ENCODE data around the gene SCN2A.
"Not testable (repeated sequence)": the region's sequence is repeated elsewhere in the genome, so short reads cannot be mapped to it uniquely, and the experiment has no call there.

Gene SCN2A

DNA sequence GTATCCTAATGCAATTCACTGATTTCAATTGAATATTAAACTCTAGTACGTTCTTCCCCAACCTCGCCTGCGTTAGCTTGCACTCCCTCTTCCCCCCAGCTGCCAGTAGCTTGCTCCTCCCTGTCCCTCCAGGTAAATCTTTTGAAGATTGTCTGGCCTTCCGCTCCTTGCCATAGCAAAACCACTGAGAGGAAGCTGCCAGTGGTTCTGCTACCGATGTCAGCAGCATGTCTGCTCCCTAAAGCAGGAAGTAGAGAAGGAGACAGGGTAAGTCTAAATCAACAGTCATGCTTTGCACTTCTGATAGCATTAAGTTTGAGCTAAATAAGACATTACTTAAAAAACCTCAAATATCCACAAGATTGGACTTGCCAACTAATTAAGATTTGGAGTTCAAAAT, 89.1 kb downstream of the SCN2A start:
- no peak for DNase-seq (ENCODE audit: low read depth)

DNA sequence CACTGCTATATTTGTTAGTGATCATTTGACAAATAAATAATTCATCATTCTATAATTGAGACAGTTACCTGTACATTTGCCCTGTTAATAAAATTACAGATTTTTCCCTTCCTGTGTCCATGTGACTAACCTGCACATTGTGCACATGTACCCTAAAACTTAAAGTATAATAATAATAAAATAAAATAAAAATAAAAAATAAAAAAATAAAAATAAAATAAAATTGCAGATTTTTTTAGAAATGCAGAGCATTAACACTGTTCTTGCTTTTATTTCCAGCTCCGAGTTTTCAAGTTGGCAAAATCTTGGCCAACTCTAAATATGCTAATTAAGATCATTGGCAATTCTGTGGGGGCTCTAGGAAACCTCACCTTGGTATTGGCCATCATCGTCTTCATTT, 105.1 kb downstream of the SCN2A start:
- not testable (repeated sequence) for DNase-seq (ENCODE audit: low read depth)

DNA sequence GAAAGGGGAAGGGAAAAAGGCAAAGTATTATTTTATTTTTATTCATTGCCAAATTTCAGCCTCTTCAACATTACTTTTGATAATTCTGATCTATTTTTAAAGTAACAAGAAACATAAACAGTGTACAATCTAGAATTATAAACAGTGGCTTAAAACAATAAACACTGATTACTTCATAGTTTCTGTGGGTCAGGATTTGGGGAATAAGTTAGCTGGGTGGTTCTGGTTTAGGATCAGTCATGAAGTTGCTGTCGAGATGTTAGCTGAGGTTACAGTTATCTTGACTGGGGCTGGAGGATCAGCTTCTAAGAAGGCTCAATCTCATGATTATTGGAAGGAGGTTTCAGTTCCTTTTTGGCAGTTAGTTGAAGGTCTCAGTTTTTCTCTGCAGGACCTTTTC, 109.2 kb downstream of the SCN2A start:
- no peak for DNase-seq (ENCODE audit: low read depth)

DNA sequence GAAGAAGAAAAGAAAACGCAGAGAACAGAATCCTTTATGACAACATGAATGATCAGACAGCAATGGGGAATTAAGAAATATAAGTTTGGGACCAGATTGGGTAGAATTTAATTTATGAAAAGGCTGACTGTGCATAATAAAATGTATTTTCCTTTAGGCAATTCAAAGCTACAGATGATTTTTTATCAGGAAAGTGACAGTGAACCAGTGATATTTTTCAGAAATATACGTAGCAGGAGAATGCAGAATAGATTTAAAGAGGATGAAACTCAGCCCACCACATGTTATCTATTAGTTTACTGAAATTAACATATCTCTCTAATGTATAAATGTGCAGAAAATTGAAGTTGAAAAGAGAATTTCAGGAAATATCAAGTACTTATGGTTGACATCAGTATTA, 110.0 kb downstream of the SCN2A start:
- DNase-seq (ENCODE audit: low read depth), result no peak

DNA sequence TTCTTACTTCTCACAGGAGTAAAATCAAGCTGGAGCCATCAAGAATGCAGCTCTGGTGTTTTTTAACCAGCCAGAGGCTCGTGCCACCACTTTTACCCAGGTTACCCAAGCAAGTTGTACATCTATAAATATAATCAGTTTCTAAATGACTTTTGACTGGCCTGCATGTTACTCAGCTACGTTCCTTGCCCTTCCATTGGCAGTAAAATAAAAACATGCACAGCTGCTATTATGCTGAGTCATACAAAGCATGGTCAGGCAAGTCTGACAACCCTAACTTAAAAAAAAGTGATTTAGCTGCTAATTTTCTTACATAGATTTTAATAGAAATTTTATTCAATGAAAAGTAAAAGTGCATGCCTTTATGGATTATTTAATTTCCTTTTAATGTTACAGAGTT, 118.5 kb downstream of the SCN2A start:
- DNase-seq (ENCODE audit: low read depth), result no peak

DNA sequence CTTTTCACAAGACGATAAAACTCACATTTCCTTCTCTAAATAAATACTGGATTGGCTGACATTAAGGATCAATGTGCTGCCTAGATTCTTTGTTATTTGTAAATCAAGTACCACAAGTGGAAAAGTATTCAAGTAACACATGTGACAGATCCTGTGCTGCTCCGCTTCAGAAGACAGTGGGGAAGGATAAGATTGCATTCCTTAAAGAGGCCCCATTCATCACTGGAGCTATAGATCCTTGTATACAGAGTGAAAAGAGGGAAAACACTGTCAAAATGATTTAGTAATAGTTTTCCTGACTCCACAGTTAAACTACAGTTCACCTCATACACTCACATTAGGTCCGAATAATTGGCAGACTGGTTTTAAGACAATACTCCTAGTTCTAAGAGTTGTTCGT, 122.3 kb downstream of the SCN2A start:
- DNase-seq (ENCODE audit: low read depth), result no peak

DNA sequence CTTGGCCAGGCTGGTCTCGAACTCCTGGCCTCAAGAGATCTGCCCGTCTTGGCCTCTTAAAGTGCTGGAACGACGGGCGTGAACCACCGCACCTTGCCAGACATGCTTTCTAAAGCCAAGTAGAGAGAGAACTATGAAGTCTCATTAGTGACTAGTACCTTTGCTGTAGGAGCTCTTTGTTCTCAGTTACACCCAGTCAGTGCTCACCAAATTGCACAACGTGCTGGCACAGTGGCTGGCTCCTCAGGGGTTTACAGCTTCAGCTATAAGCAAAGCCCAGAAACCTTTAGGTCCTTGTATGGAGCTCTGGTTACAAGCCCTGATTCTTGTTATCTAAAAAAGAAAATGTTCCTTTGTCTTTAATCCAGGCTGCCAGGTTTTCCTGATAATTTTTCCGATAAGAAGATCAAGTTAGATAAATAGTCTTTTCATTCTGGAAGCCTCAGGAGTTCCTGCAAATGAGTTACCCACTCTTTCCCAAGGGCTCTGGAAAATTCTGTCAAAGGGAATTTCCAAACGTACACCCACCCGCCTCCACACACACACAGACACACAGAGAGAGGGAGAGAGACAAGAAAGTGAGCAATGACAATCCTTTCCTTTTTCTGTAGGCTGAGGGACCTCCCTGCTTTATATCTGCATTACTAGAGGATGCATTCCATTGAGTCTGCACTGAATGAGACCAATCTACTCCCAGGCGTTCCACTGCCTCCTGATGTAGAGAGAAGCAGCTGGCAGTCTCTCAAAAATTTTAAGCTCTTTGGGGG, 130.1 kb downstream of the SCN2A start:
- no peak for DNase-seq (ENCODE audit: low read depth)

DNA sequence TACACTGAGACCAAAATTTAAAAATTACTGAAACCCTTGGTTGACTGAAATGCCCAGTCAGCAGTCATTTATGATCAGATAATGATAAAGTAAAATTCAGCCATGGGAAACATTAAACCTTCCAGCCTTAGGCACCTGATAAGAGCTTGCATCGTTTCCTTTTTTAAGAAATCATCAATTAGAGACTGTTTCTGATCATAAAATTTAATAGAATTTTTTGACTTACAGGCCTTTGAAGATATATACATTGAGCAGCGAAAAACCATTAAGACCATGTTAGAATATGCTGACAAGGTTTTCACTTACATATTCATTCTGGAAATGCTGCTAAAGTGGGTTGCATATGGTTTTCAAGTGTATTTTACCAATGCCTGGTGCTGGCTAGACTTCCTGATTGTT, 130.7 kb downstream of the SCN2A start:
- DNase-seq (ENCODE audit: low read depth), result no peak

DNA sequence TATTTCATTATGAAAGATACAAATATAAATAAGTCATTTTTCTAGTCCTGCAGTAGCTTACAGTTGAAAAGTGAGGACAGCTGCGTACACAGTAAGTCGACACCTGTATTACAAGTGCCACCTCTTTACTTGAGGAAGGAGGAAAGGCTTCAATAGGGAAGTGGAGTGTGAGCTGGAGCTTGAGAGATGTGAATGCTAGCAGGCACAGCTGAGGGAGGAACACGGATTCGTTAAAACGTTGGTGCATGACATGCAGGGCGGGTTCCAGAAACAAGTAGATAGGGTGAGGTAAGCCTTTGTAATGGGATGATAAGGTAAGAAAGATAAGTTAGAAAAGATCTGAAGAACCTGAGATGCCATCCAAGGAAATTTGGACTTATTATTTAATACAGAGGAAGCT, 132.1 kb downstream of the SCN2A start:
- DNase-seq (ENCODE audit: low read depth), result no peak

DNA sequence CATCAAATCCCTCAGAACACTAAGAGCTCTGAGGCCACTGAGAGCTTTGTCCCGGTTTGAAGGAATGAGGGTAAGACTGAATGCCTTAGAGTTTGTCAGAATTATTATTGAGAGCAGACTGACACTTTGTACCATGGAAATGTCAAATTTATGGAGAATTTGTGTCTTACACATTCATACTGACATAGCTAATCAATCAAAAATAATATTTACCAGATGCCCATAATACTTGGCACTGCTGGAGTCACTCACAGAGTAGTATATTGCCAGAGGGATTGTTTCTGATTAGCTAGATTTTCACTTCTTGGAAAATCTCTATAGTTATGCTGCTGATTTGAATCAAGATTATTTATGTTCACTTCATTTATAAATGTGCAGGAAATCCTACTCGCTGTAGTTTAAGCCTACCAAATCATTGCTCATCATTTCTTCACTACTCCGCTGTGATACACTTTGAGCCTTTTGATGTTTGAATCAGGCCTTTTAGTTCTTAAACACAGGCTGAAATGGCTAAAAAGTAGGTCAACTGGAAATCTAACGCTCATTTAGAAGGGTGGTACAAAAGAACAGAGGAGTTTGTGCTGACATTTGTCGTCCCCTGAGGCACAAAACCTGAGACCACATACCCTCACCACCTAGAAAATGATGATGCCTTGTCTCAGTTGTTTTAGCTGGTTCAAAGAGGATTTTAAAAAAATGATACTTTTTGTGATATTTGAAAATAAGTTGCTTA, 134.2 kb downstream of the SCN2A start:
- DNase-seq (ENCODE audit: low read depth), result no peak

DNA sequence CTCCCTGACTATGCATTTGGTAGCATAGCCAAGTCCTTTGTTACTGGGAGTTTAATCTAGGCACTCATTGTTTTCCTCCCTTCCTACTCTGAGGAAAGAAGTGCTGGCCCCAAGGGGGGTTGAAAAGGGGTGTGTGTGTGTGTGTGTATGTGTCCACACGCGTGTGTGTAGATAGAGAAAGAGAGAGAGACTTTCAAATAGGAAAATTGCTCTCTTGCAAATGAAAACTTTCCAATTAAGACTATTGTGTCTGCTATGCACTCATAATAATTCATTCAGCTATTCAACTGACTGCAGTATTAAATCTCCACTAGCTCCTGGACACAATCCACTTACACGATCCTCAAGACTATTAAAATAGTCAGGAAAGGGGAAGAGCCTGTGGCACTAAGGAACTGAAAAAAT, 137.4 kb downstream of the SCN2A start:
- no peak for DNase-seq (ENCODE audit: low read depth)

DNA sequence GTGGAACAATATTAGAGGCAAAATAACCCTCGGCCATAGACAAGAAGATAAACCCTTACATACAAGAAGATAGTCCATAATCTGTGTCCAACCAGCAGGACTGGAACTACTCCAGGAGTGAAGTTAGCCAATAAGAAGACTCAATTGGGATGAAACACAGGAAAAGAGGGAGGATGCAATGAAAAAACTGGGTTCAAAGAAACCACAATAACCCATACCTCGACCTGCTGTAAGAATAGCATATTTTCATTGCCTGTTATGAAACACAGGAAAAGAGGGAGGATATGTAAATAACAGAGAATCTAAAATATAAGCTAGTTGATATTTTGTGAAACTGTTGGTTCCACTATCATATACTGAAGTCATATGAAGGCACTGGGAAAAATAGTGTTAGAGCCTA, 143.1 kb downstream of the SCN2A start:
- DNase-seq (ENCODE audit: low read depth), result no peak

DNA sequence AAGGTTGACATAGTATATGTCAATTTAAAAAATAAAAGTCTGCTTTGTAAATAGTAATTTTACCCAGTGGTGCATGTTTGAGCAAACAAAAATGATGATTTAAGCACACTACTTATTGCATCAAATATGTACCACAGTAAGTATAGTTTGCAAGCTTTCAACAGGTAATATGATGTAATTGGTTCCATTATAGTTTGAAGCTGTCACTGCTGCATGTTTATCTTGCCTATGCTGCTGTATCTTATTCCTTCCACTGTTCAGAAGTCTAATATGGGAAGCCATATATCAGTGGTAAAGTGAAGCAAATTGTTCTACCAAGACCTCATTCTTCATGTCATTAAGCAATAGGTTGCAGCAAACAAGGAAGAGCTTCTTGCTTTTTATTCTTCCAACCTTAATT, 151.7 kb downstream of the SCN2A start:
- no peak for DNase-seq (ENCODE audit: low read depth)

DNA sequence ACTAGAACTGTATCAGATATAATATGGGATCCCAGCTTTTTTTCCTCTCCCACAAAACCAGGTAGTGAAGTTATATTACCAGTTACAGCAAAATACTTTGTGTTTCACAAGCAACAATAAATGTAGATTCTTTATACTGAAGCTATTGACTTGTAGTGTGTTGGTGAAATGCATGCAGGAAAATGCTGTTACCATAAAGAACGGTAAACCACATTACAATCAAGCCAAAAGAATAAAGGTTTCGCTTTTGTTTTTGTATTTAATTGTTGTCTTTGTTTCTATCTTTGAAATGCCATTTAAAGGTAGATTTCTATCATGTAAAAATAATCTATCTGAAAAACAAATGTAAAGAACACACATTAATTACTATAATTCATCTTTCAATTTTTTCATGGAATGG, 152.6 kb downstream of the SCN2A start:
- no peak for DNase-seq (ENCODE audit: low read depth)

DNA sequence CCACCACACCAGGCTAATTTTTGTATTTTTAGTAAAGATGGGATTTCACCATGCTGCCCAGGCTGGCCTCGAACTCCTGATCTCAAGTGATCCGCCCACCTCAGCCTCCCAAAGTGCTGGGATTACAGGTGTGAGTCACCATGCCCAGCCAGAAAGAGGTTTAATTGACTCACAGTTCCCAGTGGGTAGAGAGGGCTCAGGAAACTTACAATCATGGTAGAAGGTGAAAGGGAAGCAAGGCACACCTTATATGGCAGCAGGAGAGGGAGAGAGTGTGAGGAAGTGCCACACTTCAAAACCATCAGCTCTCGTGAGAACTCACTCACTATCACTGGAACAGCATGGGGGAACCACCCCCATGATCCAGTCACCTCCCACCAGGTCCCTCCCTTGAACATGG, 159.4 kb downstream of the SCN2A start:
- not testable (repeated sequence) for DNase-seq (ENCODE audit: low read depth)

DNA sequence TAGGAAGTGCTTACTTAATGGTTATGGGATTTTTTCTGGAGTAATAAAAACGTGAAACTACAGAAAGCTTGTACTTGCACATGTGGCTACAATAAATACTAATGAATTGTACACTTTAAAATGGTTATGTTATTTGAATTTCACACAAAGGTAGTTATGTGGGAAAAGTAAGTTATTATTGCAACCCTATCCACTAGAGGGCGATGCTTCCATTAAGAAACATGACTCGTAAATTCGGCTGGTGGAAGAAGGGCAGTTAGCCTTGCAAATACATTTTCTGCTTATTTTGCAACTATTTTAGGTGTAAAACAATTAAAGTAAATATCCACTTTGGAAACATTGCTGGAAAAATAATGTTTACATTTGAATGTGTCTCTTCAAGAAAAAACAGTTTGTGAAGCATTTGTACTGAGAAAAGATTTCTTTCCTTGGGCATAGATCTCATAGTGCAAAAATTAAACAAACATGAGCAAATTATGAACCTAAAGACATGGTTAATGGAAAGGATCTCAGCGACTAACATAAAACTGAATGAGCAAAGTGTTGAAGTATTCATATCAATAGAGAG, 162.2 kb downstream of the SCN2A start:
- no peak for DNase-seq (ENCODE audit: low read depth)

DNA sequence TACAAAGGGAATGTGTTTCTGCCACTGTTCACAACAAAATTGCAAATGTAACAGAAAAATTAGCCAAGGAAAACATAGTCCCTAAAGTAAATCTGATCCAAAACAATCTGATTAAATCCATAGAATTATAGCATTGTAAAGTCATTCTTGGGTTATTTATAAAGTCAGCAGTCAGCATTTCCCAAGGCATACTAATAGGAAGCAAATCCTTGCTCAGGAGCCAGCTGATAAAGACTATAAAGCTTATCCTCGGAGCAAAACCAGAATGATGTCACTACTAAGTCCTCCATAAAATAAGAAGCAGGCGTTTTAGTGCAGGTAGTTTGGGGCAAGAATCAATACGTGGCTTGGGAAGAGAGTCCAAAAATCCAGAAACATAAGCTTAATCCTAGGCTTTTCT, 162.9 kb downstream of the SCN2A start:
- DNase-seq (ENCODE audit: low read depth), result no peak

DNA sequence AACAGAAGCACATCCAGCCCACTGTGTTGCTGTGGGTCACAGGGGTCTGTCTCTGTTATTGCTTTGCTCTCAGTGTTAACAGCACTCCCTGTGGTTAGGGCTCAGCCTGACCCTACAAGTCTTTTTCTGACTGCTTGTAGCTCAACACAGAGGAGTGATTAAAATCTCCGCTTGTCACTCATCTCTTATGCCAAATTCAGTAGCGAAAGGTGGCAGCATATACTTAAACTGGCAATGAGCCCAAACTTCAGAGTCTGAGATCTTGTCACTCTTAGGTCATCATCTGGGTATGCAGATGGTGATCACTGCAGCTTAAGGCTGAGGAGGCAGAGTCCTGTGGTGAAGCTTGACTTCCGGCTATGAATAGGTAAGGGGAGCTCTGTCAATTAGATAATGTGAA, 167.0 kb downstream of the SCN2A start:
- no peak for DNase-seq (ENCODE audit: low read depth)

DNA sequence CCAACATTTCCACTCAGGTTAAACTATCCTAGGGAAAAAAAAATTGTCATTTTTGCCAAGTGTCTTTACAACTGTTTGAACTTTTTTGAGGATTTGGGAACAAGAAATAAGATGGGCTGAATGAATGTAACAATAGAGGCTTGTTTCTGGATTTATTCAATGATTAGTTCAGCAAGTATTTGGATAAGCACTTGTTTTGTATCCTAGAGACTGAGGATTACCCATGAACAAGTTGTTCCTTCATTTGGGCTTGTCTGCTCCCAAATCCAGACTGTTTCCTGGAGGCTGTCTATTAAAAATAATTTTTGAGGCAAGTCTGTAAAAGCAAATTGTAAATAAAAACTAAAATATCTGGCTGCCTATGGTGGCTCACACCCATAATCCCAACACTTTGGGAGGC, 168.3 kb downstream of the SCN2A start:
- no peak for DNase-seq (ENCODE audit: low read depth)

DNA sequence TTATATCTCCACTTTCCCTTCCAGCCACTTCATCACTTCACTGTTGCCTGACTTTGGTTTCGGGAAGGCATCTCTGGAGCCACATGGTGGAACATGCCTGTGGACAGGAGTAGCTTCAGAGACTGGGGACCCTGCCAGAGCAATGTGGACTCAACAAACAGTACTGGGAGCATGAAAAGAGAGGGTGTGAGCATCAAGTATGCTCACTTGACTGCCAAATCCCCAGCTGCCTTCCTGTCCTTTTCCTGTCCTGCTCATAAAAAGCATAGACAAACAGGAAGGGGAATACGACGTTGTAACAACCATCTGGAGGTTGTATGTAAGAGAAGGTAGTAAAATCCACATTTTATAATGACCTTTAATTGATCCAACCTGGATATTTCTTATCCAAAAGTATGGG, 169.0 kb downstream of the SCN2A start:
- DNase-seq (ENCODE audit: low read depth), result no peak

DNA sequence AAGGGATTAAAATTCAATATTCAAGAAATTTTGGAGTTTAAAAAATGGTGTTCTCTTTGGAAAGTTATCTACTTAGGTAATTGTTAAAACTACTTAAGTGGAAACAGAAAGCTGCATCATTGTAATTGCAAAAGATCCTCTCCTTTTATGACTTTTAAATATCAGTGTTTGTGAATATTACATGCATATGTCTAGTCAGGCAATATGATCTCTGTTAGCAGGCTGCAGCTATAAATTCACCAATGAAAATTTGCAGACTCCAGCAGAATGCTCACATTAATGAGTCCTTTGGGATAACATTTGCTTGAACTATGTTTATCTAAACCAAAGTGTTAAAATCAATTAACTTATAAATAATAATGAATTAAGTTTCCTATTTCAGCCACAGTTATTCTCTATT, 171.1 kb downstream of the SCN2A start:
- DNase-seq (ENCODE audit: low read depth), result no peak

DNA sequence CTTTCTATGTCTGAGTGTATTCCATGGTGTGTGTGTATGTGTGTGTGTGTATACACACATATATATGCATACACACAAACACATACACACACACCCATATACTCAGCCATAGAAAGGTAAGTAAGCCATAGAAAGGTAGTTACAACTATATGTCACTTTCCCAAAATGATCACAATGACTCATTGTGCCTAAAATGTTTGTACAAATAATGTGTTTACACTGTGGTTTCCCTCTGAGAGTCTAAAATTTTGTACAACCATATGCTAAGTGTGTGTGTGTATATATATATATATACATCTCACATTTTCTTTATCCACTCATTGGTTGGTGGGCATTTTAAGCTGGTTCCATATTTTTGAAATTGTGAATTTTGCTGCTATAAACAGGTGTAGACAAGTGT, 175.0 kb downstream of the SCN2A start:
- DNase-seq (ENCODE audit: low read depth), result no peak

DNA sequence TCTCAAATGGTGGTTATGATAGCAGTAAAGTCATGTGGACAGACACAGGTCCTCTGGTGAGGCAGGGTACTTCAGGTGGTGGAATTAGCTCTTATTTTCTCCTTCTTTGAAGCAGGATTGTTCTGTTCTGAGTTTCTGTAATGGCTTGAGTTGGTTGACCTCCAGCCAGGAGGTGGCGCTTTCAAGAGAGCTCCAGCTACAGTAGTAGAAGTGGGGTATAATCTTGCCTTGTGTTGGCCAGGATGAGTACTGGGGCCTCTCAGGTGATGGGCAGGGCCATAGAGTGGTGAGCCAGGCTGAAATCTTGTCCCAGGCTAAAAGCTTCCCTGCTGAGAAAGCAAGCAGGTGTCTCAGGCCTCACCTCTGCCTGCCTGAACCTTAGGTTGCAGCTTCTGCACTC, 177.8 kb downstream of the SCN2A start:
- no peak for DNase-seq (ENCODE audit: low read depth)

DNA sequence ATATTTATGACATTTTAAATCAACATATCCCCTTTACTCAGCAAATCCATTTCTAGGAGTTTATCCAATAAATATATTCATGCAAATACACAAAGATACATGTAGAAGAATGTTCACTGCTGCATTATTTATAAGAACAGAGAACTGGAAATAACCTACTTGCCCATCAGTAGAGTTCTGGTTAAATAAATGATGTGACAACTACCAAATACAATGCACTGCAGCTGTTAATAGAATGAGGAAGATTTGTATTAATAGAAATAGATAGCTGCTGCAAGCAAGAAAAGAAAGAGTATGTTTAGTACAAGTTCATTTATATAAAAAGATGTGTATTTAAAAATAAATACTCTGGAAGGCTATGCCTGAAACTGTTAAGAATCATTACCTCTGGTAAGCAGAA, 181.0 kb downstream of the SCN2A start:
- no peak for DNase-seq (ENCODE audit: low read depth)
